Astrocyte (in vitro differentiated cells and primary cell): ENCODE measurements around the gene HECW1. TPM values are rescaled to one million over a fixed set of nuclear protein-coding genes. Genes with fewer than 3 reads are reported as not detected.

Experiments used
- DNase-seq: peaks from one replicate; pipeline ENCODE4 v3.0.0-alpha.2; 2010; ENCODE audit warnings: low read depth
- FAIRE-seq: peaks from 2 replicates; lab custom pipeline; 2011; peaks lifted over from hg19 to GRCh38; lab: Jason Lieb, UNC
- H2AFZ ChIP-seq: 2 replicates; pipeline ENCODE4 v1.6.0; 2012; ENCODE audit warnings: low read depth, low read length, inconsistent platforms
- H3K27ac ChIP-seq: 2 replicates; pipeline ENCODE4 v1.5.1; 2011; ENCODE audit warnings: low read depth, low read length, inconsistent platforms
- H3K27me3 ChIP-seq: 2 replicates; pipeline ENCODE4 v1.6.0; 2011; ENCODE audit warnings: low read length, inconsistent platforms; ENCODE audit not compliant: insufficient read depth
- H3K36me3 ChIP-seq: 2 replicates; pipeline ENCODE4 v1.5.1; 2011; ENCODE audit warnings: low read length, inconsistent platforms; ENCODE audit not compliant: insufficient read depth
- H3K4me1 ChIP-seq: 2 replicates; pipeline ENCODE4 v1.5.1; 2011; ENCODE audit warnings: low read length, inconsistent platforms; ENCODE audit not compliant: insufficient read depth
- H3K4me2 ChIP-seq: 2 replicates; pipeline ENCODE4 v1.6.0; 2012; ENCODE audit warnings: low read length, inconsistent platforms
- H3K4me3 ChIP-seq: 2 replicates; pipeline ENCODE4 v1.5.1; 2011; ENCODE audit warnings: low read depth, mild to moderate bottlenecking, low read length, inconsistent platforms; ENCODE audit not compliant: insufficient read depth
- H3K79me2 ChIP-seq: 2 replicates; pipeline ENCODE4 v1.6.0; 2012; ENCODE audit warnings: mild to moderate bottlenecking, low read length, inconsistent platforms; ENCODE audit not compliant: insufficient read depth
- H3K9ac ChIP-seq: 2 replicates; pipeline ENCODE4 v1.6.0; 2012; ENCODE audit warnings: mild to moderate bottlenecking, low read length, inconsistent platforms
- H3K9me3 ChIP-seq: 2 replicates; pipeline ENCODE4 v1.5.1; 2012; ENCODE audit warnings: low read depth, mild to moderate bottlenecking, low read length, inconsistent platforms; ENCODE audit not compliant: insufficient read depth
- H4K20me1 ChIP-seq: 2 replicates; pipeline ENCODE4 v1.6.0; 2012; ENCODE audit warnings: low read length, inconsistent platforms; ENCODE audit not compliant: insufficient read depth
- H3K27ac Mint-ChIP-seq: one replicate; pipeline ENCODE4 v1.8.0; 2021; ENCODE audit warnings: mild to moderate bottlenecking, mixed read lengths; ENCODE audit not compliant: unreplicated experiment
- H3K27me3 Mint-ChIP-seq: one replicate; pipeline ENCODE4 v1.8.0; 2021; ENCODE audit warnings: low read depth, mixed read lengths; ENCODE audit not compliant: unreplicated experiment
- H3K36me3 Mint-ChIP-seq: one replicate; pipeline ENCODE4 v1.8.0; 2021; ENCODE audit warnings: low read depth, mixed read lengths; ENCODE audit not compliant: unreplicated experiment
- H3K4me1 Mint-ChIP-seq: one replicate; pipeline ENCODE4 v1.8.0; 2021; ENCODE audit warnings: low read depth, mixed read lengths; ENCODE audit not compliant: unreplicated experiment
- H3K4me3 Mint-ChIP-seq: one replicate; pipeline ENCODE4 v1.8.0; 2021; ENCODE audit warnings: mild to moderate bottlenecking, moderate library complexity, mixed read lengths; ENCODE audit not compliant: unreplicated experiment
- H3K9me3 Mint-ChIP-seq: one replicate; pipeline ENCODE4 v1.8.0; 2021; ENCODE audit warnings: mild to moderate bottlenecking, mixed read lengths; ENCODE audit not compliant: unreplicated experiment
- CTCF ChIP-seq: IDR thresholded peaks from 2 replicates; pipeline ENCODE4 v1.5.1; 2011; ENCODE audit warnings: low read depth, mild to moderate bottlenecking, inconsistent platforms, low read length, moderate library complexity; ENCODE audit not compliant: insufficient read depth
- EZH2 ChIP-seq: IDR thresholded peaks from 2 replicates; pipeline ENCODE4 v1.6.1; 2012; ENCODE audit warnings: mild to moderate bottlenecking, low read length, inconsistent platforms; ENCODE audit not compliant: insufficient read depth
- total RNA-seq: library from RNA; stranded (reverse); gene quantifications from 2 replicates; pipeline ENCODE4 v1.2.1, GENCODE V29; 2021

The HECW1 gene
- total RNA-seq, 1 donor from 2014 or later = 3.3 TPM

GRCh38 chr7:43486634-43487033, 374.2 kb downstream of the HECW1 start:
- no peak for FAIRE-seq
- Histone ChIP-seq H3K27me3 (peaks cover 14% of the 10 kb centered on the region), H3K79me2 (no peaks in the 10 kb centered on the region), H3K27ac (no peak overlapping the region), H3K4me2 (no peak overlapping the region), H3K4me1 (peaks cover 5% of the 10 kb centered on the region), H3K9ac (no peak overlapping the region), H2AFZ (no peak overlapping the region), H3K4me3 (no peak overlapping the region), H3K36me3 (no peaks in the 10 kb centered on the region), H4K20me1 (no peaks in the 10 kb centered on the region), H3K9me3 (no peaks in the 10 kb centered on the region)
- DNase-seq = no peak
- Mint-ChIP-seq H3K9me3 (peaks cover 3% of the 10 kb centered on the region), H3K27me3 (no peaks in the 10 kb centered on the region), H3K36me3 (no peaks in the 10 kb centered on the region), H3K4me3 (no peak overlapping the region), H3K4me1 (peaks cover 32% of the 10 kb centered on the region), H3K27ac (peak overlapping the region; percentile 30)
- TF ChIP-seq EZH2 (no peak), CTCF (no peak)

- H3K9me3 Mint-ChIP-seq = peaks cover 3% of the 10 kb centered on the region
- Histone ChIP-seq H3K36me3 (no peaks in the 10 kb centered on the region), H3K79me2 (no peaks in the 10 kb centered on the region), H3K4me2 (no peak overlapping the region), H3K9ac (no peak overlapping the region), H3K4me3 (no peak overlapping the region), H3K27ac (no peak overlapping the region), H4K20me1 (no peaks in the 10 kb centered on the region), H3K9me3 (no peaks in the 10 kb centered on the region), H2AFZ (no peak overlapping the region), H3K4me1 (peaks cover 7% of the 10 kb centered on the region), H3K27me3 (peaks cover 14% of the 10 kb centered on the region)
- H3K4me1 Mint-ChIP-seq = peaks cover 33% of the 10 kb centered on the region
- H3K27me3 Mint-ChIP-seq = no peaks in the 10 kb centered on the region
- no peak overlapping the region for H3K27ac Mint-ChIP-seq
- H3K4me3 Mint-ChIP-seq = no peak overlapping the region
- no peaks in the 10 kb centered on the region for H3K36me3 Mint-ChIP-seq
- no peak for FAIRE-seq
- no peak for TF ChIP-seq EZH2
- no peak for DNase-seq
These were observed 375.3 kb downstream of the HECW1 start for GRCh38 chr7:43487731-43488073.

DNA sequence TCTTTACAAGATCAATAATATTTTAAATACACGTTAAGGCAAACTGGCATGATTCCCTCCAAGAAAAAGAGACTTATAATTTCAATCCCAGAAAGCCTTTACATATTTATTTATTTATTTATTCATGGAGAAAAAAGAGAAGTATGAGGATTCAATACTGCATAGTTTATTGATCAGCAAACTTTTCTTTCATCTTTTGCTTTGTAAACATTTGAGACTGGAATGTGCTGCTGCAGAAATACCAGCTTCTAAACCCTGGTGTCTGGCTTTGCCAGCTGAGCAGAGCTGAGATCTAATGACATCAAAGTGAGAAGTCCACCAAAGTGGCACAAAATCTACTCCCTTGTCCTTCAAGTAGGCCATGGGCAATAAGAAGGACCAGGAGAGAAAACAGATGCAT, 376.8 kb downstream of the HECW1 start:
- peaks cover 36% of the 10 kb centered on the region for H3K4me1 Mint-ChIP-seq
- FAIRE-seq = no peak
- Histone ChIP-seq H3K9me3 (no peaks in the 10 kb centered on the region), H4K20me1 (no peaks in the 10 kb centered on the region), H3K27me3 (peaks cover 24% of the 10 kb centered on the region), H3K4me1 (peaks cover 7% of the 10 kb centered on the region), H2AFZ (no peak overlapping the region), H3K9ac (no peak overlapping the region), H3K4me2 (no peak overlapping the region), H3K79me2 (no peaks in the 10 kb centered on the region), H3K4me3 (no peak overlapping the region), H3K36me3 (no peaks in the 10 kb centered on the region), H3K27ac (no peak overlapping the region)
- no peaks in the 10 kb centered on the region for H3K9me3 Mint-ChIP-seq
- DNase-seq = no peak
- H3K36me3 Mint-ChIP-seq = no peaks in the 10 kb centered on the region
- TF ChIP-seq CTCF = no peak
- no peak for TF ChIP-seq EZH2
- H3K4me3 Mint-ChIP-seq = no peak overlapping the region
- H3K27me3 Mint-ChIP-seq = no peaks in the 10 kb centered on the region
- no peak overlapping the region for H3K27ac Mint-ChIP-seq
